Neural crest cell (in vitro differentiated cells): ENCODE results near the gene BAIAP2. TPM values are rescaled to one million over a fixed set of nuclear protein-coding genes. Genes with fewer than 3 reads are reported as not detected.

Experiments
- DNase-seq: peaks from one replicate; pipeline ENCODE4 v3.0.0; 2021; ENCODE audit warnings: low read depth, mixed read lengths, low spot score
- H3K27ac Mint-ChIP-seq: one replicate; pipeline ENCODE4 v1.8.0; 2021; ENCODE audit warnings: mild to moderate bottlenecking, mixed read lengths; ENCODE audit not compliant: unreplicated experiment
- H3K27me3 Mint-ChIP-seq: 2 replicates; pipeline ENCODE4 v1.8.0; 2021; ENCODE audit warnings: low read depth, mild to moderate bottlenecking, mixed read lengths
- H3K36me3 Mint-ChIP-seq: 2 replicates; pipeline ENCODE4 v1.8.0; 2021; ENCODE audit warnings: low read depth, mild to moderate bottlenecking, mixed read lengths
- H3K4me1 Mint-ChIP-seq: 2 replicates; pipeline ENCODE4 v1.8.0; 2021; ENCODE audit warnings: mixed read lengths
- H3K4me3 Mint-ChIP-seq: one replicate; pipeline ENCODE4 v1.8.0; 2021; ENCODE audit warnings: mild to moderate bottlenecking, mixed read lengths
- H3K9me3 Mint-ChIP-seq: 2 replicates; pipeline ENCODE4 v1.8.0; 2021; ENCODE audit warnings: mixed read lengths
- CTCF ChIP-seq: fragments of 200-600 bp; sonication (generic); conservative IDR thresholded peaks from 2 replicates; pipeline ENCODE4 v1.5.0; 2021; ENCODE audit warnings: antibody characterized with exemption, mild to moderate bottlenecking
- total RNA-seq: library from RNA; stranded (reverse); gene quantifications from 2 replicates; pipeline ENCODE4 v1.2.1, GENCODE V29; 2021

Gene BAIAP2
- total RNA-seq, 1 donor from 2014 or later, result 47.5 TPM

- DNase-seq, result no peak
Observed at GRCh38 chr17:80990921-80991644, 43.9 kb upstream of the BAIAP2 start.

GRCh38 chr17:80991645-80992076, 43.3 kb upstream of the BAIAP2 start, which contains the start of gene CHMP6:
TSS of gene CHMP6 (plus strand) at chr17:80991841. CDS start at chr17:80991919, 78 bp downstream.
- peak; percentile 66 for DNase-seq
- Mint-ChIP-seq H3K4me3 (peak within 1 kb of the TSS; percentile 89), H3K36me3 (no peaks in the 10 kb centered on the region), H3K27me3 (peaks cover 12% of the 10 kb centered on the region), H3K4me1 (peaks cover 17% of the 10 kb centered on the region), H3K27ac (no peak within 1 kb of the TSS), H3K9me3 (no peaks in the 10 kb centered on the region)
- peak; percentile 32 for TF ChIP-seq CTCF

More at GRCh38 chr17:80990921-80991644, 43.9 kb upstream of the BAIAP2 start:
- Mint-ChIP-seq H3K4me3 (peak overlapping the region; percentile 88), H3K36me3 (no peaks in the 10 kb centered on the region), H3K9me3 (no peaks in the 10 kb centered on the region), H3K4me1 (peaks cover 17% of the 10 kb centered on the region), H3K27me3 (peaks cover 12% of the 10 kb centered on the region), H3K27ac (no peak overlapping the region)
- TF ChIP-seq CTCF, result no peak

- no peak for TF ChIP-seq CTCF
- Mint-ChIP-seq H3K36me3 (no peaks in the 10 kb centered on the region), H3K4me3 (peak overlapping the region; percentile 89), H3K4me1 (peaks cover 17% of the 10 kb centered on the region), H3K9me3 (no peaks in the 10 kb centered on the region), H3K27me3 (peaks cover 12% of the 10 kb centered on the region), H3K27ac (no peak overlapping the region)
- no peak for DNase-seq
Observed at GRCh38 chr17:80992077-80992947, 42.6 kb upstream of the BAIAP2 start.

GRCh38 chr17:80992948-80993624, 41.9 kb upstream of the BAIAP2 start:
- Mint-ChIP-seq H3K9me3 (no peaks in the 10 kb centered on the region), H3K4me1 (peaks cover 17% of the 10 kb centered on the region), H3K27ac (no peak overlapping the region), H3K36me3 (no peaks in the 10 kb centered on the region), H3K27me3 (peaks cover 12% of the 10 kb centered on the region), H3K4me3 (peak overlapping the region; percentile 89)
- no peak for DNase-seq
- no peak for TF ChIP-seq CTCF

GRCh38 chr17:80995131-80995530, 39.8 kb upstream of the BAIAP2 start:
- Mint-ChIP-seq H3K4me1 (peaks cover 10% of the 10 kb centered on the region), H3K36me3 (no peaks in the 10 kb centered on the region), H3K9me3 (no peaks in the 10 kb centered on the region), H3K27ac (no peak overlapping the region), H3K4me3 (no peak overlapping the region), H3K27me3 (peaks cover 6% of the 10 kb centered on the region)
- DNase-seq, result no peak
- no peak for TF ChIP-seq CTCF
